HepG2 (cell line): ENCODE results near the gene GTF2B. TPM values are rescaled to one million over a fixed set of nuclear protein-coding genes. Genes with fewer than 3 reads are reported as not detected.
"Not testable (repeated sequence)": the region's sequence is repeated elsewhere in the genome, so short reads cannot be mapped to it uniquely, and the experiment has no call there.

Experiments used
- ATAC-seq: fragments of 200-7000 bp; cut with Tn5 transposase; 3 replicates; pipeline ENCODE4 v1.9.1; 2020; ENCODE audit warnings: mild to moderate bottlenecking, moderate library complexity
- BruUV-seq: library from RNA; stranded (reverse); fragments of 400-500 nt; replicated peaks from 2 replicates; lab custom pipeline; 2021; lab: Mats Ljungman, UMichigan
- CTCF ChIA-PET: fragments of 300-600 bp; formaldehyde crosslinking; extraction: SDS; loops from one replicate; lab custom pipeline; 2021; ENCODE audit warnings: low total read pairs, inconsistent platforms, low intra/inter-chr PET ratio; lab: Yijun Ruan, JAX
- POLR2A ChIA-PET: fragments of 350-600 bp; sonication (Branson Sonifier 250); formaldehyde crosslinking; loops from one replicate; lab custom pipeline; 2020; ENCODE audit warnings: antibody characterized with exemption, inconsistent platforms; lab: Yijun Ruan, JAX
- DNase-seq: peaks from one replicate; pipeline ENCODE4 v3.0.0-alpha.2; 2015; ENCODE audit warnings: low spot score
- FAIRE-seq: peaks from 3 replicates; lab custom pipeline; 2011; peaks lifted over from hg19 to GRCh38; lab: Jason Lieb, UNC
- H2AFZ ChIP-seq: one replicate; pipeline ENCODE4 v1.6.1; 2011; ENCODE audit warnings: low read length, inconsistent platforms
- H3K27ac ChIP-seq: fragments of 300-600 bp; 3 replicates; pipeline ENCODE4 v1.8.0; 2011; ENCODE audit warnings: mixed run types, mild to moderate bottlenecking, mixed read lengths, low read length, inconsistent platforms; ENCODE audit not compliant: insufficient read depth; ENCODE audit errors: extremely low read length
- H3K27me3 ChIP-seq, 2 experiments: fragments of 200-600 bp in 1 of 2; 2 replicates in 1 of 2; 3 replicates in 1 of 2; pipeline versions ENCODE4 v1.6.0 to v1.8.0; 2011; ENCODE audit warnings: low read length in 2 of 2, mild to moderate bottlenecking in 2 of 2, moderate library complexity in 2 of 2, inconsistent platforms in 1 of 2; ENCODE audit not compliant: insufficient read depth in 2 of 2, control insufficient read depth in 1 of 2
- H3K36me3 ChIP-seq, 2 experiments: fragments of 200-600 bp in 1 of 2; replicated peaks in 1 of 2; 2 replicates in 1 of 2; 3 replicates in 1 of 2; pipeline versions ENCODE4 v1.5.1 to v1.8.0; 2011; ENCODE audit warnings: low read length in 2 of 2, inconsistent platforms in 1 of 2; ENCODE audit not compliant: insufficient read depth in 2 of 2, control insufficient read depth in 1 of 2
- H3K4me1 ChIP-seq: 2 replicates; pipeline ENCODE4 v1.5.1; 2012; ENCODE audit warnings: low read length, inconsistent platforms; ENCODE audit not compliant: insufficient read depth
- H3K4me2 ChIP-seq: 2 replicates; pipeline ENCODE4 v1.6.0; 2011; ENCODE audit warnings: low read depth, low read length, inconsistent platforms
- H3K4me3 ChIP-seq, 3 experiments: fragments of 200-600 bp in 1 of 3; sonication (generic), shearing (Covaris generic) in 1 of 3; replicated peaks in 1 of 3; 2 replicates each; pipeline ENCODE4 v1.5.1; 2011 to 2016; ENCODE audit warnings: low read length in 3 of 3, inconsistent platforms in 2 of 3, low read depth in 2 of 3, mild to moderate bottlenecking in 2 of 3, control low read depth in 1 of 3, mixed read lengths in 1 of 3; ENCODE audit not compliant: insufficient read depth in 1 of 3
- H3K79me2 ChIP-seq: one replicate; pipeline ENCODE4 v1.6.1; 2011; ENCODE audit warnings: low read length, inconsistent platforms; ENCODE audit not compliant: insufficient read depth
- H3K9ac ChIP-seq: 2 replicates; pipeline ENCODE4 v1.6.0; 2011; ENCODE audit warnings: mild to moderate bottlenecking, low read depth, low read length, inconsistent platforms; ENCODE audit not compliant: insufficient read depth
- H3K9me3 ChIP-seq: 2 replicates; pipeline ENCODE4 v1.5.1; 2012; ENCODE audit warnings: mild to moderate bottlenecking, low read length
- H4K20me1 ChIP-seq: 2 replicates; pipeline ENCODE4 v1.6.0; 2011; ENCODE audit warnings: inconsistent platforms, mild to moderate bottlenecking, low read length, moderate library complexity; ENCODE audit not compliant: insufficient read depth
- CREB1 ChIP-seq, 2 experiments: fragments of 450-650 bp in 1 of 2; IDR thresholded peaks; 2 replicates each; pipeline ENCODE4 v1.6.1; 2016 to 2017; ENCODE audit warnings: control low read depth in 1 of 2, mild to moderate bottlenecking in 1 of 2, missing compliant biosample characterization in 1 of 2, missing genetic modification characterization in 1 of 2
- ELF3 ChIP-seq: IDR thresholded peaks from 2 replicates; pipeline ENCODE4 v1.6.1; 2016; ENCODE audit warnings: missing genetic modification reagents, missing compliant biosample characterization
- FOXA3 ChIP-seq: IDR thresholded peaks from 2 replicates; pipeline ENCODE4 v1.6.1; 2016; ENCODE audit warnings: missing genetic modification reagents, missing compliant biosample characterization
- FOXP1 ChIP-seq, 2 experiments: fragments of 450-650 bp in 1 of 2; IDR thresholded peaks; 2 replicates each; pipeline ENCODE4 v1.6.1; 2017 to 2018; ENCODE audit warnings: antibody characterized with exemption in 1 of 2
- MAFF ChIP-seq: IDR thresholded peaks from 2 replicates; pipeline ENCODE4 v1.6.1; 2011; ENCODE audit warnings: low read depth, low read length, improper control_type of control experiment
- MAFK ChIP-seq, 2 experiments: IDR thresholded peaks in 1 of 2; conservative IDR thresholded peaks in 1 of 2; 2 replicates each; pipeline ENCODE4 v1.6.1; 2011; ENCODE audit warnings: improper control_type of control experiment in 2 of 2, low read length in 2 of 2
- NFE2L2 ChIP-seq: fragments of 150-350 bp; IDR thresholded peaks from 2 replicates; pipeline ENCODE4 v1.6.1; 2014; ENCODE audit warnings: low read length
- SUZ12 ChIP-seq: fragments of 150-350 bp; IDR thresholded peaks from 2 replicates; pipeline ENCODE4 v1.6.1; 2014; ENCODE audit warnings: low read depth, low read length
- ZMYM4 ChIP-seq: sonication (generic); formaldehyde crosslinking; IDR thresholded peaks from 2 replicates; pipeline ENCODE4 v1.8.1; 2023; ENCODE audit warnings: mild to moderate bottlenecking, missing genetic modification reagents
- ZNF644 ChIP-seq: IDR thresholded peaks from 2 replicates; pipeline ENCODE4 v1.6.1; 2016; ENCODE audit warnings: low read depth
- WGBS: methylation state at CpG from one replicate; pipeline ENCODE4 v1.1.6; 2017; ENCODE audit warnings: low lambda C conversion rate; 5-methylcytosine and 5-hydroxymethylcytosine counted together
- in situ Hi-C: cut with HindIII; loops from 2 replicates; pipeline ENCODE4 v1.10.0; 2017; ENCODE audit warnings: low pct_unique_long_range_greater_than_20kb; ENCODE audit not compliant: extremely low pct_ligation_motif_present
- intact Hi-C: fragments of 100-400 bp; cut with micrococcal nuclease; formaldehyde crosslinking; loops from one replicate; pipeline ENCODE4 v1.10.0; 2022; ENCODE audit not compliant: unreplicated experiment
- polyA plus RNA-seq, 8 experiments: library from polyadenylated mRNA; depleted of rRNA in 3 of 8; stranded (reverse) in 7 of 8; unstranded in 1 of 8; fragments of >200 nt; fragmentation: Illumina TruSeq in 4 of 8; extraction: Trizol in 4 of 8; gene quantifications; 2 replicates each; pipeline versions ENCODE4 v1.2.1 to v1.2.3, GENCODE V29; 2011 to 2016; ENCODE audit warnings: low read depth in 4 of 8, missing spikeins in 1 of 8, mixed read lengths in 1 of 8; ENCODE audit not compliant: insufficient read depth in 1 of 8
- total RNA-seq, 5 experiments: library from RNA; depleted of rRNA; stranded (reverse); fragments of >200 nt; fragmentation: Illumina TruSeq; extraction: Trizol; gene quantifications; 2 replicates each; pipeline ENCODE4 v1.2.3, GENCODE V29; 2016; ENCODE audit warnings: low read depth in 1 of 5
- TF ChIP-seq, protein P1 (sequence below): IDR thresholded peaks from 2 replicates; pipeline ENCODE4 v1.4.0; 2020; ENCODE audit warnings: mild to moderate bottlenecking, missing genetic modification reagents
- TF ChIP-seq, protein P2 (sequence below): sonication (generic); formaldehyde crosslinking; conservative IDR thresholded peaks from 2 replicates; pipeline ENCODE4 v1.4.0; 2020; ENCODE audit warnings: mild to moderate bottlenecking, missing genetic modification reagents, moderate library complexity

The GTF2B gene
- total and polyA plus RNA-seq, 2 of the 13 experiments (the other 11 are each of a cell fraction or from before 2014, with no cell fraction given), result 31.5 to 43.4 TPM

DNA sequence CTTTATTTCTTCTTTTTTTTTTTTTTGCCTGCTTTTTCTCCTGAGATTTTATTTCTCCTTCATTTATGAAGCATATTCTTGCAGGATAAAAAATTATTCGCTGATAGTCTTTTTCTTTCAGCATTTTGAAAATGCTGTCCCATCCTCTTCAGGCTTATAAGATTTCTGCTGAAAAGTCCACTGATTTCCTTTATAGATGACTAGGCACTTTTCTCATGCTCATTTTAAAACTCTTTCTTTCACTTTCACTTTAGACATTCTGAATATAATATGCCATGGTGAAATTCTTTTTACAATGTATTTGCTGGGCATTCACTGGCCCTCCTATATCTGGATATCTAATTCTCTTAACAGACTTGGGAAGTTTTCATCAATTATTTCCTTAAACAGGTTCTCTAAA lies 25.5 kb upstream of the GTF2B start:
- Histone ChIP-seq H3K4me3 (no peak overlapping the region), H3K9ac (no peak overlapping the region), H3K4me1 (peaks cover 24% of the 10 kb centered on the region), H4K20me1 (no peaks in the 10 kb centered on the region), H3K79me2 (no peaks in the 10 kb centered on the region), H2AFZ (no peak overlapping the region), H3K27me3 (no peaks in the 10 kb centered on the region), H3K36me3 (peaks cover 0 to 1% of the 10 kb centered on the region in 2 experiments; a peak in 1 of 5 replicates), H3K27ac (no peak overlapping the region), H3K4me2 (no peak overlapping the region), H3K9me3 (peaks cover 24% of the 10 kb centered on the region)
- CTCF ChIA-PET, result no interaction called here
- TF ChIP-seq NFE2L2 (peak; percentile 61), SUZ12 (no peak), MAFK (conservative IDR thresholded peaks at IDR 0.05 in 1 of 2, IDR thresholded peaks at IDR 0.05 in 1 of 2; ENCODE audit: low read length in 2 of 2) (peak; percentile 68 to 78), MAFF (peak; percentile 71)
- POLR2A ChIA-PET, result no interaction called here
- 0% methylated on average over 1 of the region's 1 CpG for WGBS
- DNase-seq (no peak), FAIRE-seq (no peak), ATAC-seq (no peak)
- intact Hi-C loops, result no loop called here
- in situ Hi-C loops, result no loop called here
- BruUV-seq, result no TSS peak

DNA sequence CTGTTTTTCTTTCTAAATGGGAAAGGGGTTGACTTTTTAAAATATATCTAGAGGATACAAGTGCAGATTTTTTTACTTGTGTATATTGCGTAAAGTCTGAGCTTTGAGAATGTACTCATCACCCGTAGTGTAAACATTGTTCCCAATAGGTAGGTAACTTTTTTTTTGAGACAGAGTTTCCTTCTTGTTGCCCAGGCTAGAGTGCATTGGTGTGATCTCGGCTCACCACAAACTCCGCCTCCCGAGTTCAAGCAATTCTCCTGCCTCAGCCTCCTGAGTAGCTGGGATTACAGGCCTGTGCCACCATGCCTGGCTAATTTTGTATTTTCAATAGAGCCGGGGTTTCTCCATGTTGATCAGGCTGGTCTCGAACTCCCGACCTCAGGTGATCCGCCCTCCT lies 20.4 kb upstream of the GTF2B start:
- ATAC-seq (peak; percentile 74), DNase-seq (peak; percentile 32), FAIRE-seq (peak; percentile 61)
- in situ Hi-C loops; H4K20me1 ChIP-seq; H3K79me2 ChIP-seq; H3K27ac ChIP-seq; H2AFZ ChIP-seq; H3K4me3 ChIP-seq; H3K27me3 ChIP-seq; H3K9ac ChIP-seq; BruUV-seq; CTCF ChIA-PET; H3K4me2 ChIP-seq; H3K36me3 ChIP-seq; H3K9me3 ChIP-seq; intact Hi-C loops; TF ChIP-seq CREB1, FOXP1 (IDR thresholded peaks at IDR 0.05): not testable (repeated sequence)
- 48% methylated on average over 9 of the region's 9 CpGs for WGBS
- POLR2A ChIA-PET, result interaction anchor here (2.0 kb wide), 1 partner anchor 20 kb away, joined by 12 read pairs; the partner anchor contains the start of gene GTF2B
- H3K4me1 ChIP-seq, result peaks cover 24% of the 10 kb centered on the region
- peak; percentile 38; the same call in 1 of the 2 replicates for TF ChIP-seq CREB1 (CRISPR knock-in tag; IDR thresholded peaks at IDR 0.05)
- TF ChIP-seq ZMYM4 (CRISPR knock-in tag), result peak; percentile 67
- peak; percentile 93 for TF ChIP-seq ELF3 (CRISPR knock-in tag)
- TF ChIP-seq, protein P1, sequence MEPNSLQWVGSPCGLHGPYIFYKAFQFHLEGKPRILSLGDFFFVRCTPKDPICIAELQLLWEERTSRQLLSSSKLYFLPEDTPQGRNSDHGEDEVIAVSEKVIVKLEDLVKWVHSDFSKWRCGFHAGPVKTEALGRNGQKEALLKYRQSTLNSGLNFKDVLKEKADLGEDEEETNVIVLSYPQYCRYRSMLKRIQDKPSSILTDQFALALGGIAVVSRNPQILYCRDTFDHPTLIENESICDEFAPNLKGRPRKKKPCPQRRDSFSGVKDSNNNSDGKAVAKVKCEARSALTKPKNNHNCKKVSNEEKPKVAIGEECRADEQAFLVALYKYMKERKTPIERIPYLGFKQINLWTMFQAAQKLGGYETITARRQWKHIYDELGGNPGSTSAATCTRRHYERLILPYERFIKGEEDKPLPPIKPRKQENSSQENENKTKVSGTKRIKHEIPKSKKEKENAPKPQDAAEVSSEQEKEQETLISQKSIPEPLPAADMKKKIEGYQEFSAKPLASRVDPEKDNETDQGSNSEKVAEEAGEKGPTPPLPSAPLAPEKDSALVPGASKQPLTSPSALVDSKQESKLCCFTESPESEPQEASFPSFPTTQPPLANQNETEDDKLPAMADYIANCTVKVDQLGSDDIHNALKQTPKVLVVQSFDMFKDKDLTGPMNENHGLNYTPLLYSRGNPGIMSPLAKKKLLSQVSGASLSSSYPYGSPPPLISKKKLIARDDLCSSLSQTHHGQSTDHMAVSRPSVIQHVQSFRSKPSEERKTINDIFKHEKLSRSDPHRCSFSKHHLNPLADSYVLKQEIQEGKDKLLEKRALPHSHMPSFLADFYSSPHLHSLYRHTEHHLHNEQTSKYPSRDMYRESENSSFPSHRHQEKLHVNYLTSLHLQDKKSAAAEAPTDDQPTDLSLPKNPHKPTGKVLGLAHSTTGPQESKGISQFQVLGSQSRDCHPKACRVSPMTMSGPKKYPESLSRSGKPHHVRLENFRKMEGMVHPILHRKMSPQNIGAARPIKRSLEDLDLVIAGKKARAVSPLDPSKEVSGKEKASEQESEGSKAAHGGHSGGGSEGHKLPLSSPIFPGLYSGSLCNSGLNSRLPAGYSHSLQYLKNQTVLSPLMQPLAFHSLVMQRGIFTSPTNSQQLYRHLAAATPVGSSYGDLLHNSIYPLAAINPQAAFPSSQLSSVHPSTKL (CRISPR knock-in tag), result 0 out of 2 replicates have a peak, but pooled peaks have one; percentile 20
- 0 out of 2 replicates have a peak, but pooled peaks have one; percentile 35 for TF ChIP-seq ZNF644 (CRISPR knock-in tag)
- TF ChIP-seq FOXA3 (CRISPR knock-in tag), result peak; percentile 77
- 0 out of 2 replicates have a peak, but pooled peaks have one; percentile 43 for TF ChIP-seq FOXP1 (CRISPR knock-in tag; IDR thresholded peaks at IDR 0.05)
- TF ChIP-seq, protein P2, sequence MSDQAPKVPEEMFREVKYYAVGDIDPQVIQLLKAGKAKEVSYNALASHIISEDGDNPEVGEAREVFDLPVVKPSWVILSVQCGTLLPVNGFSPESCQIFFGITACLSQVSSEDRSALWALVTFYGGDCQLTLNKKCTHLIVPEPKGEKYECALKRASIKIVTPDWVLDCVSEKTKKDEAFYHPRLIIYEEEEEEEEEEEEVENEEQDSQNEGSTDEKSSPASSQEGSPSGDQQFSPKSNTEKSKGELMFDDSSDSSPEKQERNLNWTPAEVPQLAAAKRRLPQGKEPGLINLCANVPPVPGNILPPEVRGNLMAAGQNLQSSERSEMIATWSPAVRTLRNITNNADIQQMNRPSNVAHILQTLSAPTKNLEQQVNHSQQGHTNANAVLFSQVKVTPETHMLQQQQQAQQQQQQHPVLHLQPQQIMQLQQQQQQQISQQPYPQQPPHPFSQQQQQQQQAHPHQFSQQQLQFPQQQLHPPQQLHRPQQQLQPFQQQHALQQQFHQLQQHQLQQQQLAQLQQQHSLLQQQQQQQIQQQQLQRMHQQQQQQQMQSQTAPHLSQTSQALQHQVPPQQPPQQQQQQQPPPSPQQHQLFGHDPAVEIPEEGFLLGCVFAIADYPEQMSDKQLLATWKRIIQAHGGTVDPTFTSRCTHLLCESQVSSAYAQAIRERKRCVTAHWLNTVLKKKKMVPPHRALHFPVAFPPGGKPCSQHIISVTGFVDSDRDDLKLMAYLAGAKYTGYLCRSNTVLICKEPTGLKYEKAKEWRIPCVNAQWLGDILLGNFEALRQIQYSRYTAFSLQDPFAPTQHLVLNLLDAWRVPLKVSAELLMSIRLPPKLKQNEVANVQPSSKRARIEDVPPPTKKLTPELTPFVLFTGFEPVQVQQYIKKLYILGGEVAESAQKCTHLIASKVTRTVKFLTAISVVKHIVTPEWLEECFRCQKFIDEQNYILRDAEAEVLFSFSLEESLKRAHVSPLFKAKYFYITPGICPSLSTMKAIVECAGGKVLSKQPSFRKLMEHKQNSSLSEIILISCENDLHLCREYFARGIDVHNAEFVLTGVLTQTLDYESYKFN (CRISPR knock-in tag), result 0 out of 2 replicates have a peak, but pooled peaks have one; percentile 15
